WERI-Rb-1 (cell line): ENCODE data around the gene C8A.

Source experiments
- DNase-seq: peaks from one replicate; pipeline ENCODE4 v3.0.0-alpha.2; 2020
- H3K27ac ChIP-seq: fragments of 250-450 bp; sonication (Bioruptor Pico); 2 replicates; pipeline ENCODE4 v1.5.1; 2020; ENCODE audit warnings: mild to moderate bottlenecking, moderate library complexity
- H3K27me3 ChIP-seq: fragments of 250-450 bp; sonication (Bioruptor Pico); 2 replicates; pipeline ENCODE4 v1.5.1; 2021; ENCODE audit warnings: mild to moderate bottlenecking, low read depth, moderate library complexity; ENCODE audit not compliant: insufficient read depth, severe bottlenecking
- H3K36me3 ChIP-seq: fragments of 250-450 bp; sonication (Bioruptor Pico); 2 replicates; pipeline ENCODE4 v1.5.1; 2020; ENCODE audit warnings: mild to moderate bottlenecking, moderate library complexity
- H3K4me3 ChIP-seq: 2 replicates; pipeline ENCODE4 v1.5.1; 2011; ENCODE audit warnings: low read depth, mild to moderate bottlenecking, control low read depth, low read length
- H3K9me3 ChIP-seq: fragments of 250-450 bp; sonication (Bioruptor Pico); 2 replicates; pipeline ENCODE4 v1.5.1; 2021; ENCODE audit warnings: mild to moderate bottlenecking, moderate library complexity; ENCODE audit not compliant: severe bottlenecking
- TF ChIP-seq, protein P1 (sequence below): IDR thresholded peaks from 2 replicates; pipeline ENCODE4 v1.5.1; 2011; ENCODE audit warnings: low read depth, mild to moderate bottlenecking, control low read depth, inconsistent platforms, low read length

C8A gene

DNA sequence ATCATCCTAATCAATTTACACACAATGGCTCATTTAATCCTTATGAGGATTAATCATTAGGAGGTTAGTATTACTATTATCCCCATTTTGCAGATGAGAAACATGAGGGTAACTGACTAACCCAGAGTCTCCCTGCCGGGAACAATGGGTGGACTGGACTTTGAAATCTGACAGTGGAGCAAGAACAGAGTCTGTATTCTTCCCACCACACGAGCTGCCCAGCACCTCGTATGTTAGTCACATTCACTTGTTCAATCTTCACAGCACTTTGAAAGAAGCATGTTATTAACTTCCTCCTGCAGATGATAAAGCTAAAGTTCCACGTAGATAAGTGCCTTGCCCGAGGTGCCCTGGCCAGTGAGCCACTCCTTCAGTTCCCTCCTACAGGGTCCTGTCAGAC is 98.8 kb downstream of the C8A start:
- Histone ChIP-seq H3K36me3 (no peaks in the 10 kb centered on the region), H3K27ac (no peak overlapping the region), H3K9me3 (no peaks in the 10 kb centered on the region), H3K27me3 (peaks cover 3% of the 10 kb centered on the region), H3K4me3 (no peak overlapping the region)
- TF ChIP-seq, protein P1, sequence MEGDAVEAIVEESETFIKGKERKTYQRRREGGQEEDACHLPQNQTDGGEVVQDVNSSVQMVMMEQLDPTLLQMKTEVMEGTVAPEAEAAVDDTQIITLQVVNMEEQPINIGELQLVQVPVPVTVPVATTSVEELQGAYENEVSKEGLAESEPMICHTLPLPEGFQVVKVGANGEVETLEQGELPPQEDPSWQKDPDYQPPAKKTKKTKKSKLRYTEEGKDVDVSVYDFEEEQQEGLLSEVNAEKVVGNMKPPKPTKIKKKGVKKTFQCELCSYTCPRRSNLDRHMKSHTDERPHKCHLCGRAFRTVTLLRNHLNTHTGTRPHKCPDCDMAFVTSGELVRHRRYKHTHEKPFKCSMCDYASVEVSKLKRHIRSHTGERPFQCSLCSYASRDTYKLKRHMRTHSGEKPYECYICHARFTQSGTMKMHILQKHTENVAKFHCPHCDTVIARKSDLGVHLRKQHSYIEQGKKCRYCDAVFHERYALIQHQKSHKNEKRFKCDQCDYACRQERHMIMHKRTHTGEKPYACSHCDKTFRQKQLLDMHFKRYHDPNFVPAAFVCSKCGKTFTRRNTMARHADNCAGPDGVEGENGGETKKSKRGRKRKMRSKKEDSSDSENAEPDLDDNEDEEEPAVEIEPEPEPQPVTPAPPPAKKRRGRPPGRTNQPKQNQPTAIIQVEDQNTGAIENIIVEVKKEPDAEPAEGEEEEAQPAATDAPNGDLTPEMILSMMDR: no peak
- no peak for DNase-seq

DNA sequence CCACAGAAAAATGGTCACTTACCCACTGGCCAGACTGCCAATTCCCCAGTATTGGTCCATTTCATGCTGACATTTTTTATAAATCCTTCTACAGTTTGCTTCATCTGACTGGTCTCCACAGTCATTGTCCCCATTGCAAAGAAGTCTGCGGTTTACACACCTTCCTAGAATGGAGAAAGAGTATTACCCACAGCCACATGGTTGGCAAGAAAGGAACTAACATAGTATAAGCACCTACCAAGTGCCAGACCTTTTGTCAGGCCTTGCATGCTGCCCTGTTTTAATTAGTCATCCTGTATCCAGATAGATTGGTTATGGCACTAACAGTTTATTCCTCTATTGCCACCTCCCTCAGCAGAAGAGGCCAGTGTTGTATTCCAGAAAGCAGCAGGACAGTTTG is 100.1 kb downstream of the C8A start:
- Histone ChIP-seq H3K27me3 (peaks cover 3% of the 10 kb centered on the region), H3K36me3 (no peaks in the 10 kb centered on the region), H3K9me3 (no peaks in the 10 kb centered on the region), H3K27ac (no peak overlapping the region), H3K4me3 (no peak overlapping the region)
- no peak for DNase-seq
- TF ChIP-seq, protein P1: no peak

DNA sequence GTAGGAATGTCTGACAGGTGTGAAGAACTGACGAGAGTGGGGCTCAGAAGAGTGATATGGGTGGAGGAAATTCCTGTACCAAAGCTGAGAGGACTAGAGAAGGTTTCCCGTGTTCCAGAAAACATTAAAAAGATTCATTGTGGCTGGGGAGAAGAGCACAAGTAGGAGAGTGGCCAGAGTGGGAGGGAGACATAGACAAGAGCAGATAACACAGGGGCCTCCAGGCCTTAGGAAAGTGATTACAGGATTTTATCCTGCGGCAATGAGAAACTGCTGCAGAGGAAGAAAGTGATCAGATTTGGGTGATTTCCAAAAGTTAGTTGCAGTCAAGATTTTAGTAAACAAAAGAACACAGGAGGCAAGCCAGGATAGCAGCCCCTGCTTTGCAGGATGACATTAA is 103.3 kb downstream of the C8A start:
- Histone ChIP-seq H3K27me3 (no peaks in the 10 kb centered on the region), H3K36me3 (no peaks in the 10 kb centered on the region), H3K4me3 (no peak overlapping the region), H3K9me3 (no peaks in the 10 kb centered on the region), H3K27ac (no peak overlapping the region)
- TF ChIP-seq, protein P1: no peak
- DNase-seq: no peak

DNA sequence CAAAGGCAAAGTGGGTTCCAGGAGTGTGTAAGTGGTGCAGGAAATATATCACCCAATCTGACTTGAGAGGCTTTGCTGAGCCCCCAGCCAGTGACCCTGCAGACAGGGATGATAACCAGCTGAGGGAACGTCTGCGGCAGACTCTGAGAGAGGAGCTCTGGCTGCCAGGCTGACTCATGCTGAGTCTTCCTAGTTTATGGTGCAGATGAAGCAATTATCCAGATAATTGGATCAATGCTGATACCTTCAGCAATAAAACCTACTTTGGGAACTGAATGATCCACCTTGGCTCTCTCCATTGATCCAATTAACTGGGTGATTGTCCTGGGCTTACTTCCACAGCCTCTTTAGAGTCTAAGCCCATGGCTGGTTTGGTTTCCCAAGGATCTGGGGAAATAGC is 103.9 kb downstream of the C8A start:
- no peak overlapping the region for H3K27ac ChIP-seq
- H3K4me3 ChIP-seq: no peak overlapping the region
- peak; percentile 60 for DNase-seq

DNA sequence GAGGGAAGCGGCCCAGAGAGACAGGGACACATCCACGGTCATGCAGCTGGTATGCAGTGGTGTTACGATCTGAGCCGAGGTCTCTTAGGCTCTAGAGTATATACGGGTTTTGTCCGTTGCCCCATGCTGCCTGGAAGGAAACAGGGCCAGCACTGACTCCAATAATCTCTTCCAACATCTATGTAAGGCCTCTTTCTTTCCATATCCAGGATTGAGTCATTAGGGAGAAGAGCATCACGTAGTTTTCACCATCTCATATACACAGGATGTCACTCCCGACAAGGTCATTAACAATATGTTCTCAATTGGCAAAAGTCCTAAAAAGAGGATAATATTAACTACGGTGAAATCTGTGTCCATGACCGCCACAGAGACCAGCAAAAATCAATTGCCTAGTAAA is 106.8 kb downstream of the C8A start:
- H3K27ac ChIP-seq: no peak overlapping the region
- TF ChIP-seq, protein P1: no peak
- no peaks in the 10 kb centered on the region for H3K36me3 ChIP-seq
- DNase-seq: no peak
- no peaks in the 10 kb centered on the region for H3K9me3 ChIP-seq
- H3K4me3 ChIP-seq: no peak overlapping the region
- no peaks in the 10 kb centered on the region for H3K27me3 ChIP-seq

More for the DNA sequence above, 103.9 kb downstream of the C8A start:
- H3K9me3 ChIP-seq: no peaks in the 10 kb centered on the region
- H3K27me3 ChIP-seq: no peaks in the 10 kb centered on the region
- TF ChIP-seq, protein P1: no peak
- H3K36me3 ChIP-seq: no peaks in the 10 kb centered on the region

DNA sequence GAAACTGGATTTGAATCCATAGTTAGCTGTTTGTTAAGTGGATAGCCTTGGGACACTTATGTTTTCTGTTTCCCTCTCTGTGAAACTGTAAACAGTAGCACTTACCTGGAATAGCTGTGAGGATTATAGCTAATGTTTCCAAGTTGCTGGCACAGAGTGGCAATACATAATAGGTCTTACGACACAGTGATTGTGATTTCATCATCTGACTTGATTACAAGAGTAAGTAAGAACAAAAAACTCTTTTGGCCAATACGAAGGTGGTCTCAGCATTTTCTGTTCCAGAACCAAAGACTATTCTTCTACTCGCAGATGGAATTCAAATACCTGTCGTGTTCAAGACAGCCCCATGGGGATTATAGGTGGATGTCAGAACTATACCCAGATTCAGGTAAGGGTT is 109.1 kb downstream of the C8A start:
- Histone ChIP-seq H3K27me3 (no peaks in the 10 kb centered on the region), H3K36me3 (no peaks in the 10 kb centered on the region), H3K4me3 (no peak overlapping the region), H3K27ac (no peak overlapping the region), H3K9me3 (no peaks in the 10 kb centered on the region)
- TF ChIP-seq, protein P1: no peak
- no peak for DNase-seq
